ENCODE results near the gene ZNF616.

Gene ZNF616

DNA sequence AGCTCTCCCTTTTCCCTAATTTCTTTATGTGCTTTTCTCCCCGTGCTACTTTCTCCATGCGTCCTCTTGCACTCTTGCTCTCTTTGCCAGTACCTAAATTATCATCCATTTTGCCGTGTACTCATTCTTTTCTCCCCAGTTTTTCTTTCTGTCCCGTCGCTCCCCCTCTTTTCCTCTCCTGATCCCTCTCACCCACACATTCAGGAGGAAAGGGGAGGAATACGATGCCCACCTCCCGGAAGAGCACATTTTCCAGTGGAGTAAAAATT, 821 bp downstream of the ZNF616 start:
- Histone ChIP-seq H3K4me1 (ENCODE audit: insufficient read depth, insufficient read length) (no peaks in the 10 kb centered on the region), H3K4me3 (ENCODE audit: insufficient read length, low read depth) (peak overlapping the region; percentile 54), H3K36me3 (ENCODE audit: insufficient read depth, insufficient read length, low read length) (peaks cover 25% of the 10 kb centered on the region), H3K9ac (ENCODE audit: insufficient read length, low read depth) (peak overlapping the region; percentile 83), H3K9me3 (ENCODE audit: insufficient read depth, low read length) (peaks cover 27% of the 10 kb centered on the region; the same call in 1 of the 2 replicates), H3K27me3 (ENCODE audit: insufficient read depth, insufficient read length) (no peaks in the 10 kb centered on the region)
- DNase-seq (ENCODE audit: low read depth, low spot score): no peak
- TF ChIP-seq ZNF274 (IDR thresholded peaks at IDR 0.05; ENCODE audit: low read depth, low read length): no peak
- no peak for TF ChIP-seq SUZ12 (IDR thresholded peaks at IDR 0.05; ENCODE audit: extremely low read depth, insufficient read depth, insufficient read length)
- no peak for TF ChIP-seq YY1 (IDR thresholded peaks at IDR 0.05; ENCODE audit: insufficient read depth, insufficient read length)

DNA sequence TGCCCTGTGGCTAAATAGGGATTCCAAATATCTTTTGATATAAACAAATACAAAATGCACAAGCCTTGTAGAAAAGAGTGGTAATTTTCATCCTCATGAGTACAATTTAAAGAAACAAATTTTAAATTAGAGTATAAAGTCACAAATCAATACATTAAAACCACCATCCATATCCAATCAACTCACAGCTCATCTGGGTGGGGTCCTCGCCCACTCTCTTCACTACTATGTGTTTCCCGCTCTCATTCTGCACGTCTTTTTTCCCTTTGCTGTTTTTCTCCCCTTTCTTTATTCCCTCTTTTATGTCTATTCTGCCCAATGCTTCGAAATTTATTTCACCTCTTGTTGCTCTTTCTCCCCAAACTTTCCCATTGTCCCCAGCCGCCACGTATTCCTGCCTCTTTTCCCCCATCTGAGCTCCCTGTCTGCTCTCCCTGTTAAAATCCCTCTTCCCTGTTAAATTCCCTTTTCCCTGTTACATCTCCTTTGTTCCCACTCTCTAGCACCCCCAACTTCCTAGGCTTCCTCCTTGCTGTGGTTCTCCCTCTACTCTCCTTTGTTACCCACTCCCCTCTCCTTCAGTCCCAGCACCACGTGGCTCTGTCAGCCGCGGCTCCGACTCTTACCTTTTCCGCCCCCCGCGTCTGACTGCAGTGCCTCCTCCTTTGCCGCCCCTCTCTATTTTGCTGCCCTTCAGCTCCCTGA, 1.3 kb downstream of the ZNF616 start:
- Histone ChIP-seq H3K4me1 (ENCODE audit: insufficient read depth, insufficient read length) (no peaks in the 10 kb centered on the region), H3K4me3 (ENCODE audit: insufficient read length, low read depth) (peak overlapping the region; percentile 54), H3K27me3 (ENCODE audit: insufficient read depth, insufficient read length) (no peaks in the 10 kb centered on the region), H3K9ac (ENCODE audit: insufficient read length, low read depth) (peak overlapping the region; percentile 83), H3K36me3 (ENCODE audit: insufficient read depth, insufficient read length, low read length) (peaks cover 25% of the 10 kb centered on the region), H3K9me3 (ENCODE audit: insufficient read depth, low read length) (peaks cover 27% of the 10 kb centered on the region; the same call in 1 of the 2 replicates)
- TF ChIP-seq YY1 (IDR thresholded peaks at IDR 0.05; ENCODE audit: insufficient read depth, insufficient read length): no peak
- no peak for TF ChIP-seq SUZ12 (IDR thresholded peaks at IDR 0.05; ENCODE audit: extremely low read depth, insufficient read depth, insufficient read length)
- no peak for TF ChIP-seq ZNF274 (IDR thresholded peaks at IDR 0.05; ENCODE audit: low read depth, low read length)
- peak; percentile 28 for DNase-seq (ENCODE audit: low read depth, low spot score)

DNA sequence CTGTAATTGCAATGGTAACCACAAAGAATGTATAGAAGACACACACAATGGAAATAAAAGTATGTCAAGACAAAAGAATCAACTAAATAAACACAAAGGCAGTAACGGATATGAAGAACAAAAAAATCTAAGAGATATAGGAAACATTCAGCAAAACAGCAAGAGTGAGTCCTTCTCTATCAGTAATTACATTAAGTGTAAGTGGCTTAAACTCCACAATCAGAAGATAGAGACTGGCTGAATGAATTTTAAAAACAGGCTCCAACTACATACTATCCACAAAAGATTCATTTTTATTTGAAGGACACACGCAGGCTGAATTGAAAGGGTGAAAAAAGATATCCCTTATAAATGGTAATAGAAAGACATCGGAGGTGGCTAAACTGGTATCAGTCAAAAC, 19.5 kb downstream of the ZNF616 start:
- Histone ChIP-seq H3K36me3 (ENCODE audit: insufficient read depth, insufficient read length, low read length) (peaks cover 70% of the 10 kb centered on the region), H3K27me3 (ENCODE audit: insufficient read depth, insufficient read length) (no peaks in the 10 kb centered on the region), H3K9me3 (ENCODE audit: insufficient read depth, low read length) (peaks cover 97% of the 10 kb centered on the region), H3K4me3 (ENCODE audit: insufficient read length, low read depth) (no peak overlapping the region), H3K4me1 (ENCODE audit: insufficient read depth, insufficient read length) (no peaks in the 10 kb centered on the region), H3K9ac (ENCODE audit: insufficient read length, low read depth) (no peak overlapping the region)
- TF ChIP-seq ZNF274 (IDR thresholded peaks at IDR 0.05; ENCODE audit: low read depth, low read length) (no peak), YY1 (IDR thresholded peaks at IDR 0.05; ENCODE audit: insufficient read depth, insufficient read length) (no peak), SUZ12 (IDR thresholded peaks at IDR 0.05; ENCODE audit: extremely low read depth, insufficient read depth, insufficient read length) (no peak)
- DNase-seq (ENCODE audit: low read depth, low spot score): no peak

DNA sequence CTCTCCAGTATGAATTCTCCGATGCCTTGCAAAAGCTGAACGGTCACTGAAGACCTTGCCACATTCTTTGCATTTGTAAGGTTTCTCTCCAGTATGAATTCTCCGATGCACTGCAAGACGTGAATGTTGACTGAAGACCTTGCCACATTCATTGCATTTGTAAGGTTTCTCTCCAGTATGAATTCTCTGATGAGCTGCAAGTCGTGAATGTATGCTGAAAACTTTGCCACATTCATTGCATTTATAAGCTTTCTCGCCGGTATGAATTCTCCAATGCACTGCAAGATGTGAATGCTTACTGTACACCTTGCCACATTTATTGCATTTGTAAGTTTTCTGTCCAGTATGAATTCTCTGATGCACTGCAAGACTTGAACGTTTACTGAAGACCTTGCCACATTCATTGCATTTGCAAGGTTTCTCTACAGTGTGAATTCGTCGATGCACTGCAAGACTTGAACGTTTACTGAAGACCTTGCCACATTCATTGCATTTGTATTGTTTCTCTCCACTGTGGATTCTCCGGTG, 24.1 kb downstream of the ZNF616 start:
- Histone ChIP-seq H3K4me1 (ENCODE audit: insufficient read depth, insufficient read length) (no peaks in the 10 kb centered on the region), H3K36me3 (ENCODE audit: insufficient read depth, insufficient read length, low read length) (peaks cover 50% of the 10 kb centered on the region), H3K4me3 (ENCODE audit: insufficient read length, low read depth) (no peak overlapping the region), H3K9ac (ENCODE audit: insufficient read length, low read depth) (no peak overlapping the region), H3K27me3 (ENCODE audit: insufficient read depth, insufficient read length) (no peaks in the 10 kb centered on the region), H3K9me3 (ENCODE audit: insufficient read depth, low read length) (peaks cover 100% of the 10 kb centered on the region)
- no peak for DNase-seq (ENCODE audit: low read depth, low spot score)
- TF ChIP-seq ZNF274 (IDR thresholded peaks at IDR 0.05; ENCODE audit: low read depth, low read length) (peak; percentile 99), SUZ12 (IDR thresholded peaks at IDR 0.05; ENCODE audit: extremely low read depth, insufficient read depth, insufficient read length) (no peak)

DNA sequence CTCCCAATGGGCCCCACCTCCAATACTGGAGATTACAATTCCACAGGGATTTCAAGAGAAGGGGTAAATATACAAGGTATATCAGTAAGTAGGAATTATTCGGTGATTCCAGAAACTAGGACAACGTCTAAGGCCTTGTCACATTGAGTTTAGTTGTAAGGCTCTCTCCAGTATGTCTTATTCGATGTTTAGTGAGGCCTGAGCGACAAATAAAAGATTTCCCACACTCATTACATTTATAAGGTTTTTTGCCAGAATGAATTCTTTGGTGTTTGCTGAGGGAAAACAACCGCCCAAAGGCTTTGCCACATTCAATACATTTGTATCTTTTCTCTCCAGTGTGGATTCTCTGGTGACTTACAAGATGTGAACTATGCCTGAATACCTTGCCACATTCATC, 25.0 kb downstream of the ZNF616 start:
- Histone ChIP-seq H3K4me1 (ENCODE audit: insufficient read depth, insufficient read length) (no peaks in the 10 kb centered on the region), H3K4me3 (ENCODE audit: insufficient read length, low read depth) (no peak overlapping the region), H3K9ac (ENCODE audit: insufficient read length, low read depth) (no peak overlapping the region), H3K27me3 (ENCODE audit: insufficient read depth, insufficient read length) (no peaks in the 10 kb centered on the region), H3K36me3 (ENCODE audit: insufficient read depth, insufficient read length, low read length) (peaks cover 49% of the 10 kb centered on the region), H3K9me3 (ENCODE audit: insufficient read depth, low read length) (peaks cover 100% of the 10 kb centered on the region)
- TF ChIP-seq YY1 (IDR thresholded peaks at IDR 0.05; ENCODE audit: insufficient read depth, insufficient read length): no peak
- no peak for TF ChIP-seq ZNF274 (IDR thresholded peaks at IDR 0.05; ENCODE audit: low read depth, low read length)
- TF ChIP-seq SUZ12 (IDR thresholded peaks at IDR 0.05; ENCODE audit: extremely low read depth, insufficient read depth, insufficient read length): no peak
- DNase-seq (ENCODE audit: low read depth, low spot score): no peak

DNA sequence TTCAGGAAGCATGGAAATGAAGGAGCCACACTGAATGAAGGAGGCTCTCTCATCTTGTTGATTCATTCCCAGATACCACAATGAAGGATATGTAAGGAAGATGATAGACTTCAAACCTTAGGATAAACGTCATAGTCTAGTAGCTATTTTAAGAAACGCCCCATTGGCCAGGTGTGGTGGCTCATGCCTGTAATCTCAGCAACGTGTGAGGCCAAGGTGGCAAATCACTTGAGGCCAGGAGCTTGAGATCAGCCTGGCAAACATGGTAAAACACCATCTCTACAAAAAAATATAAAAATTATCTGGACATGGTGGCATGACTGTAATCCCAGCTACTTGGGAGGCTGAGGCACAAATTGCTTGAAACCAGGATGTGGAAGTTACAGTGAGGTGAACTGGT, 27.1 kb downstream of the ZNF616 start:
- Histone ChIP-seq H3K4me1 (ENCODE audit: insufficient read depth, insufficient read length) (no peaks in the 10 kb centered on the region), H3K36me3 (ENCODE audit: insufficient read depth, insufficient read length, low read length) (peaks cover 30% of the 10 kb centered on the region), H3K27me3 (ENCODE audit: insufficient read depth, insufficient read length) (no peaks in the 10 kb centered on the region), H3K9me3 (ENCODE audit: insufficient read depth, low read length) (peaks cover 98% of the 10 kb centered on the region), H3K9ac (ENCODE audit: insufficient read length, low read depth) (no peak overlapping the region), H3K4me3 (ENCODE audit: insufficient read length, low read depth) (no peak overlapping the region)
- TF ChIP-seq ZNF274 (IDR thresholded peaks at IDR 0.05; ENCODE audit: low read depth, low read length) (no peak), SUZ12 (IDR thresholded peaks at IDR 0.05; ENCODE audit: extremely low read depth, insufficient read depth, insufficient read length) (no peak), YY1 (IDR thresholded peaks at IDR 0.05; ENCODE audit: insufficient read depth, insufficient read length) (no peak)
- DNase-seq (ENCODE audit: low read depth, low spot score): no peak

DNA sequence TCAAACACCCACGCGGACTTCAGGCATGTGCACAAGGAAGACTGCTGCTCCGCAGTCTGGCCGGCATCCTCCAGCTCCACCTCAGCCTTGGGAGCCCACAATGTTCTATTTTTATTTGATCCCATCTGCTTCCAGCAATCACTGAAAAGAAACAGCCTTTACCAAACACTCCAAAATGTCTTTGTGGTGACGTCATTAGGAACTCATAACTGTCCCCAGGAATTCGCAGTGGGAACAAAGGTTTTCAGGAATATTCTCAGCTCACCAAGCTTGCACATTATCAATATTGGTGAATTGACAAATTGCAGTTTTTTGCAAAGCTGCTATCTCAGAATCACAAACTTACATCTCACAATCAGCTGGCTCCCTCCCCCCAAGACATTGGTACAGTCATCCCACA, 29.0 kb downstream of the ZNF616 start:
- Histone ChIP-seq H3K36me3 (ENCODE audit: insufficient read depth, insufficient read length, low read length) (peaks cover 14% of the 10 kb centered on the region), H3K4me1 (ENCODE audit: insufficient read depth, insufficient read length) (no peaks in the 10 kb centered on the region), H3K9me3 (ENCODE audit: insufficient read depth, low read length) (peaks cover 86% of the 10 kb centered on the region), H3K9ac (ENCODE audit: insufficient read length, low read depth) (no peak overlapping the region), H3K27me3 (ENCODE audit: insufficient read depth, insufficient read length) (no peaks in the 10 kb centered on the region), H3K4me3 (ENCODE audit: insufficient read length, low read depth) (no peak overlapping the region)
- TF ChIP-seq SUZ12 (IDR thresholded peaks at IDR 0.05; ENCODE audit: extremely low read depth, insufficient read depth, insufficient read length): no peak
- TF ChIP-seq ZNF274 (IDR thresholded peaks at IDR 0.05; ENCODE audit: low read depth, low read length): no peak
- no peak for TF ChIP-seq YY1 (IDR thresholded peaks at IDR 0.05; ENCODE audit: insufficient read depth, insufficient read length)
- no peak for DNase-seq (ENCODE audit: low read depth, low spot score)
